Amygdala (tissue), 56 donors: Measurements from ENCODE around the gene IRX1.
A peak's percentile ranks its signal among the peaks of the same experiment; 100 is the strongest.

Experiments used
- DNase-seq, 56 donors: peaks; one replicate each; lab custom pipeline; 2025; lab: John Stamatoyannopoulos, UW

The IRX1 gene

DNA sequence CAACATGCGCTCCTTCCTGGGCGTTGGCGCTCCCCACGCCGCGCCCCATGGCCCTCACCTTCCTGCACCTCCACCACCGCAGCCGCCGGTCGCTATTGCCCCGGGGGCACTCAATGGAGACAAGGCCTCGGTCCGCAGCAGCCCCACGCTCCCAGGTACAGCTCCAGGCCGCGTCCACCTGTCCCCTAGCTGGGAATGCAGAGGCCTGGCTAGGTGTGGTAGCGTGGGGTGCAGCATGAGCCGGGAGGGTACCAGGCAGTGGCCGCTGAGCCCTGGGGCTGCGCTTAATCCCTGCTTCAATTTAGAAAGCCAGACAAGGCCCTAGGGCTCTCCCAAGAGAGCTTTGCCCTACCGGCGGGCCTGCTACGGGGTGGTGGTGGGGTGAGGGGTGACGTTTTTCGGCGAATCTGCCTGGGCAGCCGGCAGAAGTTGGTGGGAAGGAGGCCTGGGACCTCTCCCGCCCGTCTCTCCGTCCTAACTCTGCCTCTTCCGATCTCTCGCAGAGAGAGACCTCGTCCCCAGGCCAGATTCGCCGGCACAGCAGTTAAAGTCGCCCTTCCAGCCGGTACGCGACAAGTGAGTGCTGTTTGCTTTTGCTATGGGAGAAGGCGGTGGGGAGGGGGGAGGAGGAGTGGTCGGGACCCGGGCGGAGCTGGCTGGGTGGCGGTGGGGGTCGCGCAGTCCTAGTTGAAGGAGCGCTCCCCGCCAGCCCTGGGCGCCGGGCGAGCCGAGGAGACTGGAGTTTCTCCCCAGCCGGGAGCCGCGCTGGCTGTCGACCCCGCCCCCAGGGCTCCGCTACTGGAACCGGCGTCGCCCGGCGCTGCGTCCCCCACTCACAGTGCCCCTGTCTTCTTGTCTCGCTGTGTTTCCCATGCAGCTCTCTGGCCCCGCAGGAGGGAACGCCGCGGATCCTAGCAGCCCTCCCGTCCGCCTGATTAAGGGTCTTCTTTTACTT is 4.8 kb downstream of the IRX1 start:
- no peak for DNase-seq

DNA sequence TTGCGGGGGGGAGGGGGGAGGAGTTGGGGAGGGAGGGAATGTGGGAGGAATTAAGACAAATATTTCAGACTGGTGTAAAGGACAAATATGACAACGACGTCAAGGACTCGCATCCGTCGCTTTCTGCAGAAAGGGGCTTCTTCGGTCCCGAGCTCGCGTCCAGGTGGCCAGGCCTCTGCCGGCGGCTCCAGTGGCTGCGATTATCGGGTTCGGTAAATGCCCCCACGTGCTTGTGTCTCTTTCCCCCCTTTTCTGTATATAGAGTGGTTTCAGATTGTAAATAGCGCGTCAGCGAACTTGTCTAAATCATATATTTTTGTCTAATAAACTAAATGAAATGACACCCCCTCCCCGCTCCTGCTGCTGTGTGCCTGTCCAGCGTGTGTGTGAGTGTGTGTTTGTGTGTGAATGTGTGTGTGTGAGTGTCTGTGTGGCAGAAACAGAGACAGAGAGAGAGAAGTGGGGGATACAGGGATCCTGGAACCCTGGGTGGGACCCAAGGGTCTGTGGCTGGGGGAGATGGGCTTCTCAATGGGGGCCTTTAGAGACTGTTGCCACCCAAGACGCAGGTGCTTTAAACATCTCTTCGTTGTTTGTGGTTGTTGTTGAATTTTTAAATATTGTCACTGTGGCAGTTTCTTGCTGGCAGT is 5.6 kb downstream of the IRX1 start:
- DNase-seq: no peak

DNA sequence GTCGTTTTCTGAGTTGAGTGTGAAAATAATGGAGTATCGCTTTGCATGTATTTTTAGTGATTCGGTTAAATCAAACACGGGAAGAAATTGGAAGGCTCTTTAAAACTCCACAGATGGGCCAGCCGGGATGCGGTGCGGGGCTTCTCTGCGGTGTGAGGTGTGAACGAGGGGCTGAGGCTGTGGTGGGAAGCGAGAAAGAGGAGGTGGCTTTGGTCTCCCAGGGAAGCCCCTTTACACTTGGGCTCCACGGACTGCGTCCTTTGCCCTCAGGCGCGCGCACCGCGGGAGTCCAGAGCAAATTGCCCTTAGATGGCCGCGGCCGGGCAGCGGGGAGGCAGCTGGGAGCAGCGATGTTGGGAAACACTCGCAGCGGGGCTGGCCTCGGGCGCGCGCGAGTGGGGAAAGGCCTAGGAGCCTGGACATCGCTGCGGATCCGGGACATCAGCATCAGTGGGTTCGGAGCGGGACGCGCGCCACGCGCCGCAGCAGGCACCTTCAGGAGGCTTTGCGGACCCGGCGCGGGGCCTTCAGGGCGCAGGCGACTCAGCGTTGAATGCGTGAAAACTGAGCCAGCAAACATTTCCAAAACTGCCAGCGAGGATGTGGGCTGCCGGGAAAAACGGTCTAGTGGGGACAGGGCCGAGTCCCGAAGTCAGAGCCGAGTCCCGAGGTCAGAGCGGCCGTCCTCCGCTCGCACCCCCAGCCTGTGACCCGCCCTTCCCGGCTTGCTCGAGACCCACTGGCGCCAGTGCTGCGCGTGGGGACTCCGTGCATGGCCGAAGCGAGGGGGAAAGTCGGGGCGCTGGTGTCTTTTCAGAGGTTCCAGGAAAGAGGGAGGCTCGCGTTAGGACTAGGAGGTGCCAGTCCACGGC is 6.5 kb downstream of the IRX1 start:
- DNase-seq: no peak

DNA sequence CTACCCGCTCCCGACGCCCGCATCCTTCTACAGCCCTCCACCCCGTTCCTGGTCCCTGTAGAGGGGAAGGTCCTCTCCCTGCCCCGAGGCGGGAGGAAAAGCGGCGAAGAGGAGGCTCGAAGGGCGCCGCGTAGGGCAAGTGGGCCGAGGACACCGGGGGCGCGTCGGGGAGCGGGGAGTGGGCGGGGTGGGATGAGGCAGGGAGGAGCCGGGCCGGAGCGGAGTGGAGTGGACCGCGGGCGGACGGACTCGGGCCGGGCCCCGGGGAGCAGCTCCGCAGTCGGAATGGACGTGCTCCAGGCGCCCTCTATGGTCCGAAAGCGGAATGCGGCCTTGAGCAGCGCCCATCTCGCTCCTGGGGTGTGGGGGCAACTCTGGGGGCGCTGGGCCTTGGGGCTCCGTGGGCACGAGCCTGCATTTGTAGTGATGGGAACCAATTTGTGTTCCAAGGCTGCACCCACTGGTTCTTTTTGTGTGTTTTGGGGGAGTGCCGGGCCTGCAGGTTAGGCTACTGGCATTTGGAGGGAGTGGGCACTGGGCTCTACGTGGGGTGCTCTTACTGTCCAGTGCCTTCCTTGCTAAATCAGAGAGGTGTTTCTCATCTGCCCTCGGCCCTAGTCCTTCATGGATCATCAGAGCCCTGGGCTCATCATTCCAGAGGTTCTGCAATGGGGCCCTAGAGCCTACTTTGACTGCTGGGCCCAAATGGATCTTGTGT is 7.3 kb downstream of the IRX1 start:
- DNase-seq: peak in 9 of 56 donors; percentile 9 to 44 (median 22)

DNA sequence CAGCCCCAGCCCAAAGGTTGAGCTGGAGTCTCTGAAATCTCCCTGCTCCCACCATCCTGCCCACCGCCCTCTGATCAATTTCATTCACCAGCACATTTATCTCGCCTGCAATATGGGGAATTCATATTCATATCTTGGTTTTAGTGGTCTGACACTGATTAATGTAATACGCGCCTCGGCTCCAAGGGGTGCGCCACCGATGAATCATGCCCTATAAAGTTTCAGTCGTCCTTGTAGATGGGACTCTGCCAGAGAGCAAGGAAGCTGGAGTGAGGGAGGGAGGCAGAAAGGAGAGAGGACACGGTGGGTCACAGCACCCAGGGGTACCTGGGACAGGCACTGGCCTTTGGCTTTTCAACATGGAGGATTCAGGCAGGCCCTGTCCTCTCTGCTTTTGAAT is 8.9 kb downstream of the IRX1 start:
- DNase-seq: no peak

DNA sequence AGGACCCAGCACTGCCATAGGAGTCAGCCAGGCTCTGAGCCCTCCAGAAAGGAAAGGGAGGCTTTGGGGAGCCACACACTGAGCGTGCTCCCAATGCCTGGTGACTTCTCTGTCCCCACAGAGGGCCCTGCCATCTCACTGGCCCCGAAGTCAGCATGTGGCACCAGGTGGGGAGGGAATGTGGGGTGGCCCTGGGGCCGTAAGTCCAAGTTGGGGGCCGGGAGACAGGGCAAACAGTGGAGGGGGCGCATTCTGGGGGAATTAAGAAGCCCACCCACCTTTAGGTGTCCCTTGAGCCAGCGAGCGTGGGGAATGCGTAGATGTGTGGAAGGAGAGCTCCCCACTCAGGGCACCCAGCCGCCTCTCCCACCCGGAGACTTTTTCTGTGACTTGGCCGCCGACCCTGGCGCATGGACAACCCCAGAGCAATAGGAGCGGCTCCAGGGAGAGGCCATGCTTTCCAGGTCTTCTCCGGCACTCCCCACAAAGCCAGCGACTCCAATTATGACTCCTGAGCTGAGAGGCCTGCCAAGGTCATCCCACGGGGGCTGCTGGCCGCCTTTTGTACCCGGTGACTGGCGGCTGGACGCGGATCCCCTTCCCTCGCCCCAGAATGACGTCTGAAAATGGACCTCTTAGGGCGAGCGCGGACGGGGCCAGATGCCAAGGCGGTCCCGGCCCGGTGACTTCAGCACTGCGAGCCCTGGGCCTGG is 9.8 kb downstream of the IRX1 start:
- no peak for DNase-seq

DNA sequence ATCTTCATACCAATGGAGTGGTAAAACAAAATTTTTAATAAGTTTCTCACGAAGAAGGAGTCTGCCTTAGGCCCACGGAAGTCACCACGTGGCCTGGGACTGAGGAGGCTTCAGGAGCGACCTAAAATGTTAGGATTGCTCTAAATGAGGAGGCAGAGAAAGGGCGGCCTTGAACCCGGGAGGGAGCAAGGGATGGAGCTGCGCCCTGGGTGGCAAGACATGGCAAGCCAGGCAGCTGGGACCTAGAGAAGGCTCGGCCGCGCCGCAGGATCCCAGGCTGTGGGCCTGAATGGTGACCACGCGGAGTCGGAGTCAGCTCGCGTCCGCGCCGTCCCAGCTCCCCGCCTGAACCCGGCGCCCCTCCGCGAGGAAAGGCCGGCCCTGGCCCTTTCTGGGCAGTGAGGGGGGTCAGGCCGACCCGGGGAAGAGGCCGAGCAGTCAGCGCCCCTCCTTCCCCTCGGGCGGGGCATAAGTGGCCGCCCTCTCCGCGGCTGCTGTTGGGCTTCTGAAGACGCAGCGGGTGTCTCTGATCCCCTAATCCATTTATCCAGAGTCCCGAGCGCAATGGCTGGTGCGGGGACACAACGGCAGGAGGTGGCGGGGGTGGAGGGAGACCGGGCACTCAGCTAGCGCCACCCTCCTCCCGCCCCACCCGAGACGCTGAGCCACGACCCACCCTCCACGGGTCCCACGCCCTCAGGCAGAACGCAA is 10.6 kb downstream of the IRX1 start:
- DNase-seq: no peak

DNA sequence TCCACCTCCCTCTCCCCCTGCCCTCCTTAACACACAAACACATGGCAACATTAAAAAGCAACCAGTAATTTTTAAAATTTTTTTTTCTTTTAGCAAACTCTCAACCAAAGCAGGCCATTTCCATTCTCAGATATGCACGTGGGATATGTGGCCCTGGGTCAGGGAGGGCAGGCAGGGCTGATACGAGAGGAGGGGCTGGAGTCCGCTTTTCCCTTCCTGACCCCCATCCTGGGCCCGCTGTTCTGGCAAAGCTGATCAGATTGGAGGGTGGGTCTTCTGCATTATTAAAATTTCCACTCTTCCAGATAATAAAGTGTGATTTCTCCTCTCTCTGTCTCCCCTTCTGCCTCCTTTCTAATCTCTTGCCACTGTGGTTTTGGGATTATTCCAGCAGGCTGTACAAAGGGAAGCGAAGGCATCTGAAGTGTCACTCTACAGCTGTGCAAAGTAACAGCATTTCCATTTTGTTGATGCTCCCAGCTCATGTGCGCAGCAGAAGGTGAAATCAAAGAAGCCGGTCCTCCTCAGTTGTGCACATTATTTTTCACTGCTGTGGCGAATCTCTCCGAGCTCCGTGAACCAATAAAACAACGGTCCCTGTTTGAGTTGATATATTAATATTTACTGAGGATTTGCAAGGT is 12.0 kb downstream of the IRX1 start:
- DNase-seq: no peak

DNA sequence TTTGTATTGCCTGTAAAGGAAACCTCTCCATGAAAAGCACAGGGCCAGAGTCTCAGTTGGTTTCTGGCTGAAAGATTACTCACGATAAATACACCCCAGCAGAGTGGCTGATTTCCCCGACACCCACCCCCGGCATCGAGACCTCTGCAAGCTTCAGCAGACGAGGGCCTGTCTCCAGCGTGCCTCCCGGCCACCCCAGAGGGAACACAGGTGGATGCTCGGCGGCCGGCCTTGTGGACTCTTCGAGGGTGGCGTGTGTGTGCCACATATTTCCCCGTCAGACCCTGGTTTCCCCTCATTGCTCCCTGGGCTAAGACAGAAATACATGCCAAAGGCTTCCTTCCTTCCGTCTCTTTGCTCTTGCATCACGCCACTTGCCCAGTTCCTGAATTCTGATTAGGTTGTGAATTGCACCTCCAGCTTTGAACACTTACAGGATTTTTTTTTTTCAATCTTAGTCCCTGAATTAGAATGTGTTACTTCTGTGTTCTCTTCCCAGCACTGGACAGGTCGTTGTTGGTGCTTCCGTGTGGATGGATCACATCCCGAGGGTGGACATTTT is 13.6 kb downstream of the IRX1 start:
- no peak for DNase-seq

DNA sequence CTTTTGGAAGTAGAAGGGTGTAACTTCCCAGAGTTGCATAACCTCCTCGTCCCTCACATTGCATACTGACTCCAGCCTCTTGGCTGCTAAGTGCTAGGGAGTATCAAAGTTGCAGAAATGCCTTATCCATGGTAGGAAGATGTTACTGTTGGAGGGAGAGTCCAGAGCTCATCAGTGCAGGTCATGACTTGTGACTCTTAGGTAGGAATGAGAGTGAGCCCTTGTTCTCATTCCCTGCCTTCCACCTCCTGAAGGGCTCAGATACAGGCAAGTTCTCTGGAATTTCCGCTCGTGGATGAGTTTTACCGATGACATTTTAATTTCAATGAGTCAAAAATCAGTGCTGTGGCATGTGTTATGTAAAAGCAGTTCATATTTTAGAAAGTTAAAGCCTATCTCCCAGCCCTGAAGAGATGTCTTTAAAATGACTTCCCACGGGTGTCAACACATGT is 17.0 kb downstream of the IRX1 start:
- DNase-seq: no peak

DNA sequence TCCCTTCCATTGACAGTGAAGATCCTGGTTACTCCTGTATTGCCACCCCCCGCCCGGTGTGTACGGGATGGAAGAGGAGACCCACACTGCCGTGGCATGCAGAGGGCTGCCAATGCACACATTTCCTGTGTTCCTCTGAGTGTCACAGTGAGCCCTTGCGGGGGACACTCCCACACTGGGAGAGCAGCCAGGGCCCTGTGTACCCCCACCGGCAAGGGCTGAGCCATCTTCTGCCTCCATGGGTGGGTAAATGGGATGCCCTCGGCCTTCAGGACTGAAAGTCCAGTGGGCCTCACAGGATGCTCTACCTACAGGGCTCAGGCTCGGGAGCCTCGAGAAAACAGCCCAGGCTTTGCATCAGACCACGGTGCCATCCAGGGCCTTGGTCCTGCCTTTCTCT is 18.1 kb downstream of the IRX1 start:
- no peak for DNase-seq

DNA sequence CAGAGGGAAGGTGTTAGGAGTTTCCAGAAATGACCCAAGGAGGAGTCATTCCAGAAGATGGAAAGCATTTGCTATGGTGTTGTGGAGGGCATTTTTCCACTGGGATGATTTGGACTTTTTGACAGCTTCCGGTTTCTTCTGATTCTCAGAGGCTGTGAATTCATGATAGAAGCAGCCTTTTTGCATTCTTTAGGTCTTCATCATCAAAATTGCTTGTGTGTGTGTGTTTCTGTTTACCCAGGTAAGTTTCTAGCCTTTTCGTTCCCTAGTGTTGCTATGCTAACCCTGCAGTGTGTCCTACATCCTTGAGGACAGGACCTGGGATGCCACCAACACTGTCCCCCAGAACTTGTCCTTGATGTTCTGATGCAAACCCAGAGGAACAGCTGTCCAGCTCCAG is 19.6 kb downstream of the IRX1 start:
- no peak for DNase-seq

DNA sequence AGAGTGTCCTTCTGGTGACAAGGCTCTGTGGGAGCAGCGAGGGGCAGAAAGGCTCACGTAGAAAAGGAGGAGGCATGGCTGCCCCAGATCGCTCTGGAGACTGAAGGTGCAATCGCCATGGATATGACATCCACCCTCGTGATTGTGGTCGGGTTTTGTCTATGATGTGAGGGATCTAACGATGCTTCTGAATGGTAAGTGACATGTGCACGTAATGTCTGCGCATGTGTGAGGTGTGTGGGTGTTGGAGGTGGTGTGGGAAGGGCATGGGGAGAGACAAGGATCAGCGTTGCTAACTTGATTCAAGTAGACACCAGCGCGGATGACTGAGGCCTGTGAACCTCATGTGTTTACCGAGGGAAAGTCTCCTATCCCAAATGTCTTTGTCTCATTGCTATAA is 20.2 kb downstream of the IRX1 start:
- no peak for DNase-seq

DNA sequence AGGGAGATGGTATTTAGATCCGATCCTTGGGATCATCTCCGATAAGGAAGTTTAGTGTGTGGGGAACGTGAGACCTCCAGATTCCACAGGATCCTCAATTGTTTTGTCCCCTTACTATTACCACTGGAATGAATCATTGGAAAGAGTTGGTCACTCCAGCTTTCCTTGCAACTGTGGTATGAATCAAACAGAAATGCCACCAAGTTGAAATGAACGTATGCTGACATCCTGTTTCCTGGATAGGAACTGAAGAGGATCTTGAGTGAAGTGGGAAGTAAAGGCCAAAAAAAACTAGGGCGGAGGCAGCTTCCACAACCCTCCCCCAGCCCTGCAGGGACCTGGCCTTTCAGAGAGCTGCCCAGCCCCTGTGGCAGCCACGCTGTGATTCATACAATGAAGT is 23.9 kb downstream of the IRX1 start:
- no peak for DNase-seq

DNA sequence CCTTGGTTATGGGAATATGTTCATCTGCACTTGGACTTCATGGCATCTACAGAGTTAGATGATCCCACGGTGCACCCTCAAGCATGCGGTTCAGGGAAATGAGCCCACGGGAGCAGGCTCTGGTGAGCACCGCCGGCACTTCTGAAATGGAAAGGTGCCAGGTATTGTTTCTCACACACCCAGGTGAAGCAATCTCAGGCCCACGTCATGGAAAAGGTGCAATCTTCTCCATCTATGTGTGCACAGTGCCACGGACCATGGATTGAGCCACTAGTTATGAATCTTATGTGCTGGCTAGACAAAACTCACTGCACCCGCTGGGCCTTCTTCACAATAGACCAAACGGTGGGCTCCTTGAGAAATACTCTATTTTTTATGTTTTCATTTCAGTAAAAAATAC is 27.3 kb downstream of the IRX1 start:
- no peak for DNase-seq

DNA sequence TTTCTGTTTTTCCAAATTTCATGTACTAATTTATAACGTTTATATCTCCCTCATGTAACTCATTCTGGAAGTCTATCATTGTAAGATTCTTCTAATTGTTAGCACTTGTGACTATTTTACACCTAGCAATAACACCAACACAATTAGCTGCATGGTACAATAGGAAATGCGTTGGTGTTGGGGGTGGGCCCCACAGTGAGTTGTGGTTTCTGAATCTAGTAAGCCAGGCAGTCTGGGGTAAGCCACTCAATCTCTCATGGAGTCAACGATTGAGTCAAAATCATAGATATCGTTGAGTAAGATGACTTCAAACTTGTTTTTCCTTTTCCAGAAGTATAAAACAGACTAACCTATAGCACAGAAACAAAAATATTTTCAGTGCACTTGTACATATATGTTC is 30.0 kb downstream of the IRX1 start:
- no peak for DNase-seq

DNA sequence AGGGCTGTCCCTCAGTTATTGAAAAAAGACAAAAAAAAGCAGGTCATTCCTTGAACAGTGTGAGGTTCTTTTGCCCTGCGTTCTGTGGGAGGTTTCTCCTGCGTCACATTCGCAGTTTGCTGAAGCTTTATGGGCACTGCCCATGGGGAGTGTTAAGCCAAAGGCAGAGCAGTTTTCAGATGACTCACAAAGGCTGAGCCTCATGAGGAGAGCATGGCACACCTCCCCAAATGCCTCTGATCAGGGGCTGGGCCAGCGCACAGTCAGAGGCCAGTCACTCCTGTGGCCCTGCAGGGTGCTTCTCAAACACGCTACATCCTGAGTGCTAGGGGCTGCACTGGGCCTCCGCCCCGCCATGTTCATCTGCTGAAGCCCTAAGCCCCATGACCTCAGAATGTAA is 38.4 kb downstream of the IRX1 start:
- no peak for DNase-seq

DNA sequence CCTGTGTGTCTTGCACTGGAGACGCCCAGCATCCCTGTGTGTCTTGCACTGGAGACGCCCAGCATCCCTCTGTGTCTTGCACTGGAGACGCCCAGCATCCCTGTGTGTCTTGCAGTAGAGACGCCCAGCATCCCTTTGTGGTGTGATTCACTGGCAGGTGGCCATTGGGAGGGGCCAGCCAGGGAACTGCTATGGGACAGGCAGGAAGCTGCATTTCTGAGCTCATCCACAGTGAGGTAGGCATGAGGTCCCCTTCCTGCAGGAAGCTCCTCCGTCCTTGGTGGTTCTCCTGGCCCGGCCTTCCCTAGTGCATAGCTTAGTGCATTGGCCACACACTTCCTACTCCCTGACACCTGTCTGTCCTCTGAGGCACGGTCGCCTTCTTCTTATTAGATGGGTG is 43.5 kb downstream of the IRX1 start:
- DNase-seq: no peak
